ENCODE results near the gene MN1.

DNA sequence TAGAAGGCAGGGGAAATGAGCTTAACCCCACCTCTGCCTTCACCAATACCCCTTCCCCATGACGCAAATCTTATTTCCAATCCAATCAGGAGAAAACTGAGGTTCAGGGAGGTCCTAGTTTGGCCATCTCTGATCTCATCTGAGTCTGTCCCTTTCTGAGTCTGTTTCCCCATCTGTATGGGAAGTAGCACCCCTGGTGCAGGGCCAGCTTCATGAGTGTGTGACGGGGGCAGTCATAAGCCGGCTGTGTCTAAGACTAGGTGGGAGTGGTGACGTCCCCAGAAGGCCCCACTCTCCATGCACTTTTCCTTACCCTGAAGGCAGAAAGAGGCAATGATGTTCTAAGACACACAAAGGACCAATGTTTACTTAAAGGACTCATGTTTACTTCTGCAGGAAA is 72.3 kb downstream of the MN1 start:
- TF ChIP-seq POLR2A (IDR thresholded peaks at IDR 0.05; ENCODE audit: low read length) (no peak), PHF8 (IDR thresholded peaks at IDR 0.05; ENCODE audit: borderline replicate concordance, low read depth) (no peak), MYC (IDR thresholded peaks at IDR 0.05; ENCODE audit: borderline replicate concordance, low read length) (no peak), ZSCAN20 (CRISPR knock-in tag; IDR thresholded peaks at IDR 0.05) (no peak), POLR2AphosphoS2 (conservative IDR thresholded peaks at IDR 0.05; ENCODE audit: low read length) (no peak)
- TF ChIP-seq, protein P1, sequence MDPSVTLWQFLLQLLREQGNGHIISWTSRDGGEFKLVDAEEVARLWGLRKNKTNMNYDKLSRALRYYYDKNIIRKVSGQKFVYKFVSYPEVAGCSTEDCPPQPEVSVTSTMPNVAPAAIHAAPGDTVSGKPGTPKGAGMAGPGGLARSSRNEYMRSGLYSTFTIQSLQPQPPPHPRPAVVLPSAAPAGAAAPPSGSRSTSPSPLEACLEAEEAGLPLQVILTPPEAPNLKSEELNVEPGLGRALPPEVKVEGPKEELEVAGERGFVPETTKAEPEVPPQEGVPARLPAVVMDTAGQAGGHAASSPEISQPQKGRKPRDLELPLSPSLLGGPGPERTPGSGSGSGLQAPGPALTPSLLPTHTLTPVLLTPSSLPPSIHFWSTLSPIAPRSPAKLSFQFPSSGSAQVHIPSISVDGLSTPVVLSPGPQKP (IDR thresholded peaks at IDR 0.05; ENCODE audit: low read depth, low read length) = no peak
- TF ChIP-seq, protein P2, sequence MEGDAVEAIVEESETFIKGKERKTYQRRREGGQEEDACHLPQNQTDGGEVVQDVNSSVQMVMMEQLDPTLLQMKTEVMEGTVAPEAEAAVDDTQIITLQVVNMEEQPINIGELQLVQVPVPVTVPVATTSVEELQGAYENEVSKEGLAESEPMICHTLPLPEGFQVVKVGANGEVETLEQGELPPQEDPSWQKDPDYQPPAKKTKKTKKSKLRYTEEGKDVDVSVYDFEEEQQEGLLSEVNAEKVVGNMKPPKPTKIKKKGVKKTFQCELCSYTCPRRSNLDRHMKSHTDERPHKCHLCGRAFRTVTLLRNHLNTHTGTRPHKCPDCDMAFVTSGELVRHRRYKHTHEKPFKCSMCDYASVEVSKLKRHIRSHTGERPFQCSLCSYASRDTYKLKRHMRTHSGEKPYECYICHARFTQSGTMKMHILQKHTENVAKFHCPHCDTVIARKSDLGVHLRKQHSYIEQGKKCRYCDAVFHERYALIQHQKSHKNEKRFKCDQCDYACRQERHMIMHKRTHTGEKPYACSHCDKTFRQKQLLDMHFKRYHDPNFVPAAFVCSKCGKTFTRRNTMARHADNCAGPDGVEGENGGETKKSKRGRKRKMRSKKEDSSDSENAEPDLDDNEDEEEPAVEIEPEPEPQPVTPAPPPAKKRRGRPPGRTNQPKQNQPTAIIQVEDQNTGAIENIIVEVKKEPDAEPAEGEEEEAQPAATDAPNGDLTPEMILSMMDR (IDR thresholded peaks at IDR 0.05) = no peak

Measured in A549 (cell line).